Hepatocyte (in vitro differentiated cells): ENCODE measurements around the gene CAMKMT.

Source experiments
- EZH2 ChIP-seq: fragments of 200-600 bp; sonication (generic); IDR thresholded peaks from 2 replicates; pipeline ENCODE4 v1.6.1; 2016; ENCODE audit warnings: antibody characterized with exemption, mild to moderate bottlenecking, borderline replicate concordance
- EZH2phosphoT487 ChIP-seq: fragments of 200-600 bp; sonication (generic); IDR thresholded peaks from one replicate; pipeline ENCODE4 v1.6.1; 2018; ENCODE audit warnings: antibody characterized with exemption, mild to moderate bottlenecking, low read depth, moderate library complexity; ENCODE audit not compliant: unreplicated experiment, severe bottlenecking
- TF ChIP-seq, protein P1 (sequence below): fragments of 200-600 bp; sonication (generic); IDR thresholded peaks from 2 replicates; pipeline ENCODE4 v1.5.1; 2016; ENCODE audit warnings: antibody characterized with exemption, mild to moderate bottlenecking; ENCODE audit not compliant: poor library complexity

DNA sequence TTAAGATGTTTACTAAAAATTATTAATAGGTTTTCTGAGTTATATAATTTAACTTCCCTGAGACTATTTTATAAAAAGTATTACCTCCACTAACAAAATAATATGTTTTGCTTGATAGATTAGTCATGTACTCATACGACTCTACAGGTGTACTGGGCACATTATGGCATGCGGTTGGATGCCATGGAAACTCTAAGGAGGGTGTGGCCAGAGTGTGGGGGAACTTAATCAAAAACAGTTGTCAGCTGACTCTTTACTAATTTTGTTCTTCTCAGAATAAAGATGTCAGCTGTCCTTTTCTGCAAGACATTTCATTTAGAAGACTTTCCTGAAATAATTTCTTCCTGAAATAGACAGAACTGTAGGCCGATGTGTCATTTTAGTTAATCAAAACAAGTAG is 351.4 kb downstream of the CAMKMT start:
- TF ChIP-seq, protein P1, sequence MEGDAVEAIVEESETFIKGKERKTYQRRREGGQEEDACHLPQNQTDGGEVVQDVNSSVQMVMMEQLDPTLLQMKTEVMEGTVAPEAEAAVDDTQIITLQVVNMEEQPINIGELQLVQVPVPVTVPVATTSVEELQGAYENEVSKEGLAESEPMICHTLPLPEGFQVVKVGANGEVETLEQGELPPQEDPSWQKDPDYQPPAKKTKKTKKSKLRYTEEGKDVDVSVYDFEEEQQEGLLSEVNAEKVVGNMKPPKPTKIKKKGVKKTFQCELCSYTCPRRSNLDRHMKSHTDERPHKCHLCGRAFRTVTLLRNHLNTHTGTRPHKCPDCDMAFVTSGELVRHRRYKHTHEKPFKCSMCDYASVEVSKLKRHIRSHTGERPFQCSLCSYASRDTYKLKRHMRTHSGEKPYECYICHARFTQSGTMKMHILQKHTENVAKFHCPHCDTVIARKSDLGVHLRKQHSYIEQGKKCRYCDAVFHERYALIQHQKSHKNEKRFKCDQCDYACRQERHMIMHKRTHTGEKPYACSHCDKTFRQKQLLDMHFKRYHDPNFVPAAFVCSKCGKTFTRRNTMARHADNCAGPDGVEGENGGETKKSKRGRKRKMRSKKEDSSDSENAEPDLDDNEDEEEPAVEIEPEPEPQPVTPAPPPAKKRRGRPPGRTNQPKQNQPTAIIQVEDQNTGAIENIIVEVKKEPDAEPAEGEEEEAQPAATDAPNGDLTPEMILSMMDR = no peak
- TF ChIP-seq EZH2 (no peak), EZH2phosphoT487 (no peak)
